ENCODE data around the gene TXLNB. TPM values are rescaled to one million over a fixed set of nuclear protein-coding genes. Genes with fewer than 3 reads are reported as not detected.

Gene TXLNB
- total and polyA plus RNA-seq, 2 experiments from 2014 or later = 0.37 to 0.50 TPM

DNA sequence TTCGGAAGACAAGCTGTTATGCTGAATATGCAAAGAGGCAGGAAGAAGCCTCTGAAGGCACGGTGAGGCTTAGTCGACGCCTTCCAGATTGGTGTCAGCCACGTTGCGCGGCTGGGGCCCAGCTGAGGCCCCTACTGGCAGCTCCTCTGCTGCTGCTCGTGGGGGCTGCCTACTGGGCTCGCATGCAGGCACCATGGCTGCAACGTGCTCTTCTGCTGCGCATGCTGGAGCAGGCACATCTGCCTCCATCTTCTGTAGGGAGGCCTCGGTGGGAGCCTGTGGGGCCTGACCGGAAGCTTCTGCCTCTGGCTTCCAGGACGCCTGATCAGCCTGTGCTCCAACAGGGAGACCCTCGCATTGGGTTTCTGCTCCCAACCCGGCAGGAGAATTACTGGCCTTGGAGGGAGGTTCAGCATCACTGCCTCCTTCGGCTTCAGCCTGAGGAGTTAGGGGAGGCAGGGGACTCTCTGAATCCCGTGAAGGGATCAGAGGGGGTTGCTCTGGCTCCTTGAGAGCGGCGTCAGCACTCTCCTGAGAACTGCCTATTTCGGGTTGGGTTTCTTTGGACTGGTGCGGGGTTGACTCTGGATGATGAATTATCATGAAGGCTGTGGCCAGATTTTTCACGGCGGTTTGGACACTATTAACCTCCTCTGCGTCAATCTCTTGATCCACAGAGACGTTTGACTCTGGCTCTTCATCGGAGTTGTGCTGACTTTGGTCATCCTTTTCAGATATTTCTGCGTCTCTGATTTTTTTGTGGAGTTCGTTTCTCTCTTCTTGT lies 49.1 kb downstream of the TXLNB start:
- no peaks in the 10 kb centered on the region for H3K36me3 ChIP-seq (replicated peaks; ENCODE audit: insufficient read depth, low read depth)
- no peaks in the 10 kb centered on the region for H3K79me2 ChIP-seq
- 92% methylated on average over 29 of the region's 29 CpGs for WGBS (ENCODE audit: low lambda C conversion rate, missing lambda C conversion rate)
- DNase-seq (ENCODE audit: low spot score) = no peak
- peaks cover 5% of the 10 kb centered on the region for H3K4me1 ChIP-seq (ENCODE audit: insufficient read depth)
- H3K9me3 ChIP-seq (ENCODE audit: low read depth) = no peaks in the 10 kb centered on the region
- no peak overlapping the region for H3K4me2 ChIP-seq
- H3K4me3 ChIP-seq = no peak overlapping the region
- H3K9me2 ChIP-seq (replicated peaks; ENCODE audit: insufficient read depth) = no peaks in the 10 kb centered on the region
- H3K27me3 ChIP-seq = no peaks in the 10 kb centered on the region
- H4K20me1 ChIP-seq (ENCODE audit: insufficient read depth, poor library complexity, severe bottlenecking) = no peaks in the 10 kb centered on the region
- TF ChIP-seq EZH2 (IDR thresholded peaks at IDR 0.05; ENCODE audit: borderline replicate concordance) = no peak
- TF ChIP-seq EZH2phosphoT487 (IDR thresholded peaks at IDR 0.05; ENCODE audit: low read depth, severe bottlenecking, unreplicated experiment) = no peak
- TF ChIP-seq, protein P1, sequence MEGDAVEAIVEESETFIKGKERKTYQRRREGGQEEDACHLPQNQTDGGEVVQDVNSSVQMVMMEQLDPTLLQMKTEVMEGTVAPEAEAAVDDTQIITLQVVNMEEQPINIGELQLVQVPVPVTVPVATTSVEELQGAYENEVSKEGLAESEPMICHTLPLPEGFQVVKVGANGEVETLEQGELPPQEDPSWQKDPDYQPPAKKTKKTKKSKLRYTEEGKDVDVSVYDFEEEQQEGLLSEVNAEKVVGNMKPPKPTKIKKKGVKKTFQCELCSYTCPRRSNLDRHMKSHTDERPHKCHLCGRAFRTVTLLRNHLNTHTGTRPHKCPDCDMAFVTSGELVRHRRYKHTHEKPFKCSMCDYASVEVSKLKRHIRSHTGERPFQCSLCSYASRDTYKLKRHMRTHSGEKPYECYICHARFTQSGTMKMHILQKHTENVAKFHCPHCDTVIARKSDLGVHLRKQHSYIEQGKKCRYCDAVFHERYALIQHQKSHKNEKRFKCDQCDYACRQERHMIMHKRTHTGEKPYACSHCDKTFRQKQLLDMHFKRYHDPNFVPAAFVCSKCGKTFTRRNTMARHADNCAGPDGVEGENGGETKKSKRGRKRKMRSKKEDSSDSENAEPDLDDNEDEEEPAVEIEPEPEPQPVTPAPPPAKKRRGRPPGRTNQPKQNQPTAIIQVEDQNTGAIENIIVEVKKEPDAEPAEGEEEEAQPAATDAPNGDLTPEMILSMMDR (IDR thresholded peaks at IDR 0.05; ENCODE audit: poor library complexity) = no peak
- H3K27ac ChIP-seq = no peak overlapping the region
- H2AFZ ChIP-seq = no peak overlapping the region

DNA sequence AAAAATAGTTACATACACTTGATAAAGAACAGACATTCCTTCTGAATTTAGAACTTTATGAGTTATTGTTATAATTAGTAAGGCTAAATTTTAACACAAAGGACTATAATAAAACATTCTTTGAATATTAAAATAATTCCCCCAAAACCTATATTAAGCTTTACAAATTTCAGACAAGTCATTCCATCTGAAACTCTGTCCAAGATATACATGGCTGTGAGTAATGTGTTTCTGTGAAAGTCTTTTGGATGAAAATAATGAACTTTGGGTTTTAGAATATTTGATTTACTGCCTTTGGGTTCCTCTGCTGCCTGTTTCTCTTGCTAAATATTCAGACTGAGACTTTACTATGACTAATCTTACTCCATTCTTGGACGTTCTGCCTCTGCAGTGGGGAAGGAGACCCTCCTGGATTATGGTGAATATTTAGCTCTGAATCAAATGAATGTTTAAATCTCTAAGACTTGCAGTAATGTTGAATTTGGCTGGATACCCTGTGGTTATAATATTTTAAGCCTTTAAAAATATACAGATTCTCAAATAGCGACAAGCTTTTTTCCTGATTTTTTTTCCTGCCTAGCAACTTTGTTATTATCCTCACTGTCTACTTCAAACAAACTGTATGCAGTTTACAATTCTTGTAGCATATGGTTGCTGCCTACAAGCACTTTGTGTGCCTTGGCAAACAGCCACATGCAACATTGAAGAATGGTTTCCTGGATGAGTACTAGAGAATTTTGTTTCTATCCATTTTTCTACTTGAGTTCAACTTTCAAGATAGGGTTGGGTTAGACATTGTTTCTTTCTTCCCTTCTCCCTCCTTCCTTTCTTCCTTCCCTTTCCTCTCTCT lies 51.4 kb downstream of the TXLNB start:
- H3K27me3 ChIP-seq = no peaks in the 10 kb centered on the region
- peak; percentile 53 for DNase-seq (ENCODE audit: low spot score)
- H3K4me1 ChIP-seq (ENCODE audit: insufficient read depth) = peaks cover 5% of the 10 kb centered on the region
- H3K4me3 ChIP-seq = no peak overlapping the region
- TF ChIP-seq EZH2 (IDR thresholded peaks at IDR 0.05; ENCODE audit: borderline replicate concordance) (no peak), EZH2phosphoT487 (IDR thresholded peaks at IDR 0.05; ENCODE audit: low read depth, severe bottlenecking, unreplicated experiment) (no peak)
- TF ChIP-seq, protein P1 (IDR thresholded peaks at IDR 0.05; ENCODE audit: poor library complexity) = no peak
- no peaks in the 10 kb centered on the region for H3K9me2 ChIP-seq (replicated peaks; ENCODE audit: insufficient read depth)
- WGBS (ENCODE audit: low lambda C conversion rate, missing lambda C conversion rate) = 52% methylated on average over 2 of the region's 2 CpGs
- H4K20me1 ChIP-seq (ENCODE audit: insufficient read depth, poor library complexity, severe bottlenecking) = no peaks in the 10 kb centered on the region
- H3K9me3 ChIP-seq (ENCODE audit: low read depth) = no peaks in the 10 kb centered on the region
- no peak overlapping the region for H2AFZ ChIP-seq
- peak overlapping the region; percentile 14 for H3K4me2 ChIP-seq
- H3K36me3 ChIP-seq (replicated peaks; ENCODE audit: insufficient read depth, low read depth) = no peaks in the 10 kb centered on the region
- peak overlapping the region; percentile 53 for H3K27ac ChIP-seq
- no peaks in the 10 kb centered on the region for H3K79me2 ChIP-seq

DNA sequence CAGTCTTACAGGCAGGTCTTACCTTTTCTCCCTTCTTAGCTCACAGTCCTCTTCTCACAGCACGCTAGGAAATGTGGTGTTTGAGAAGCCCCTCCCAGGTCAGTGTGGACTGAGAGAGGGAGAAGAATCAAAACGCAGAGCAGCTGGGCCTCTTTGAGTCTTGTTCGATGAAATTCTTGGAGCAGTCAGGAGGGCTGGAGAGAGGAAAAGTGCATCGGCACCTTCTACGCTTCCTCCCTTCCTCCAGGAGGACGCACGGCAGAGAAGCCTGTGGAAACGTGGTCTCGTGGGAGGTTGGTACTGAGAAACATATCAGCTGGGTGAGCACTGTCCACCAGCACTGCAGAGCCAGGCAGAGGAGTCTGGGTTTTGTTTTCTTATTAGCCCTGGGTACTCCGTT lies 52.7 kb downstream of the TXLNB start:
- no peak for DNase-seq (ENCODE audit: low spot score)
- Histone ChIP-seq H2AFZ (no peak overlapping the region), H3K4me3 (no peak overlapping the region), H3K27me3 (no peaks in the 10 kb centered on the region), H3K36me3 (replicated peaks; ENCODE audit: insufficient read depth, low read depth) (no peaks in the 10 kb centered on the region), H3K9me2 (replicated peaks; ENCODE audit: insufficient read depth) (no peaks in the 10 kb centered on the region), H3K79me2 (no peaks in the 10 kb centered on the region), H4K20me1 (ENCODE audit: insufficient read depth, poor library complexity, severe bottlenecking) (no peaks in the 10 kb centered on the region), H3K4me1 (ENCODE audit: insufficient read depth) (peaks cover 5% of the 10 kb centered on the region), H3K27ac (no peak overlapping the region), H3K4me2 (no peak overlapping the region), H3K9me3 (ENCODE audit: low read depth) (no peaks in the 10 kb centered on the region)
- 75% methylated on average over 10 of the region's 10 CpGs for WGBS (ENCODE audit: low lambda C conversion rate, missing lambda C conversion rate)
- TF ChIP-seq, protein P1 (IDR thresholded peaks at IDR 0.05; ENCODE audit: poor library complexity) = no peak
- TF ChIP-seq EZH2phosphoT487 (IDR thresholded peaks at IDR 0.05; ENCODE audit: low read depth, severe bottlenecking, unreplicated experiment) = no peak
- TF ChIP-seq EZH2 (IDR thresholded peaks at IDR 0.05; ENCODE audit: borderline replicate concordance) = no peak

Measured in hepatocyte (in vitro differentiated cells).